Muscle layer of colon (tissue), 2 donors: ENCODE data around the gene BBS9.
"Not testable (repeated sequence)": the region's sequence is repeated elsewhere in the genome, so short reads cannot be mapped to it uniquely, and the experiment has no call there.

Experiments
- H3K27ac ChIP-seq: one replicate; pipeline ENCODE4 v1.7.0; 2013; ENCODE audit warnings: low read depth, mild to moderate bottlenecking, low read length, moderate library complexity
- H3K27me3 ChIP-seq, 2 donors: one replicate each; pipeline ENCODE4 v1.7.0; 2013; ENCODE audit warnings: low read length in 2 of 2, mild to moderate bottlenecking in 2 of 2; ENCODE audit not compliant: insufficient read depth in 2 of 2, control insufficient read depth in 1 of 2
- H3K36me3 ChIP-seq: one replicate; pipeline ENCODE4 v1.7.0; 2013; ENCODE audit warnings: mild to moderate bottlenecking, low read length; ENCODE audit not compliant: insufficient read depth
- H3K4me1 ChIP-seq: one replicate; pipeline ENCODE4 v1.7.0; 2013; ENCODE audit warnings: mild to moderate bottlenecking, low read length; ENCODE audit not compliant: insufficient read depth
- H3K4me3 ChIP-seq, 2 donors: one replicate each; pipeline ENCODE4 v1.7.0; 2013; ENCODE audit warnings: low read length in 2 of 2, low read depth in 1 of 2, mild to moderate bottlenecking in 1 of 2, moderate library complexity in 1 of 2
- H3K9ac ChIP-seq: one replicate; pipeline ENCODE4 v1.7.0; 2013; ENCODE audit warnings: low read length
- H3K9me3 ChIP-seq: one replicate; pipeline ENCODE4 v1.7.0; 2013; ENCODE audit warnings: mild to moderate bottlenecking, low read length
- donor health status: abdominal sarcoma.
- donor health status: Adenocarcinoma of cecum.

Gene BBS9

DNA sequence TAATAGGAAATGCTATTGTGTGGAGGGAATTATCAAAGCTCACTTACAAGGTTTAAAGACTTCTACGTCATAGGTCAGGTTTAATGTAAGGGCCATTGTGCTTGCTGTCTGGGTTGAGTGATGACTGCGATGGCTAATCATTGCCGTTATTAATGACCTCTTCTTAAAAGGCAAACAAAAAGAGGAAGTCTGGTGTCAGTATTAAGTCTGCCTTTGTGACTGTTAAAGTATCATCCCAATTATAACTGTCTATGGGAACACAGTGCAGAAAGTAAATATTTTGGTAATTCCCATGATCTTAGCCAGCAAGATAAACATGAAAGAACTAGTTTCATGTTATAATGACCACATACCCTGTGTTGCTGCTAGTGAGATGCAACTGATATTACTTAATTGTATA lies 382.4 kb downstream of the BBS9 start:
- H3K4me3 ChIP-seq, result no peak overlapping the region
- H3K27ac ChIP-seq, result no peak overlapping the region
- no peaks in the 10 kb centered on the region for H3K4me1 ChIP-seq
- H3K9ac ChIP-seq, result no peak overlapping the region
- H3K27me3 ChIP-seq, result no peaks in the 10 kb centered on the region
- no peaks in the 10 kb centered on the region for H3K9me3 ChIP-seq
- no peaks in the 10 kb centered on the region for H3K36me3 ChIP-seq

DNA sequence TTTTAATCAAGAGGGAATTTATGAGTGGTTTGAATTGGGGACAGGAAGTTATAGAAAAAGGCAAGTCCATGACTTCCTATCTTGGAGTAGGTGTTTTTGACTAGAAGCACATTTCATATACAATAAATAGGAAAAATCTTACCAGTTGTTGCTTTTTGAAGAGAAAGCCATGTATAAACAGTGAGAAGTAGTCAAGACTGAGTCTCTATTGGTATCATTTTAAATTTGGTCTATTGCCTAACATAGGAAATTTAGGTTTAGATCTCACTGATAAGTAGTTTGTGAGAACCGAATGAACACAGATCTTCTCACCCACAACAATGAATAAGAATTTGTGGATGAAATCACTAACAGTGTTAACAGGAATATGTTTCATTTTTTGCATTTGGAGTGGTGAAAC lies 387.2 kb downstream of the BBS9 start:
- Histone ChIP-seq H3K9me3 (no peaks in the 10 kb centered on the region), H3K36me3 (no peaks in the 10 kb centered on the region), H3K4me1 (no peaks in the 10 kb centered on the region), H3K27ac (no peak overlapping the region), H3K27me3 (no peaks in the 10 kb centered on the region), H3K4me3 (no peak overlapping the region), H3K9ac (no peak overlapping the region)

DNA sequence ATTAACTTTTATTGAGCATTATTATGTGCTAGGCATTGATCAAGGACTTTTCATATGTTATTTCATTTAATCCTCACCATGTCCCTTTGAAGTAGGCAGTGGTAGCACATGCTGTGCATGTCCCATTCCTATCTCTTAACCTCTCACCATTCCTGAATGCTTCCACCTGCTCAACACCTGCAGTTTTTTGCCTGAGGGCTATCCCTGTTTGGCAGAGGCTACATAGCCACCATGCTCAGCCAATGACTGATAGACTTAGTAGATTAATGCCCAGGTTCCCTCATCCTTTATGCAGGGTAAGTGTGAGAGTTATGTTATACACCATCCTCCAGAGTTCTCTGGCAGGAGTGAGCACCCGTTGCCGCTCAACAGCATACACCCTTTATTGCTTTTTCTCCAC lies 387.8 kb downstream of the BBS9 start:
- Histone ChIP-seq H3K27me3 (no peaks in the 10 kb centered on the region), H3K4me1 (no peaks in the 10 kb centered on the region), H3K4me3 (no peak overlapping the region), H3K27ac (no peak overlapping the region), H3K36me3 (no peaks in the 10 kb centered on the region), H3K9me3 (no peaks in the 10 kb centered on the region), H3K9ac (no peak overlapping the region)

DNA sequence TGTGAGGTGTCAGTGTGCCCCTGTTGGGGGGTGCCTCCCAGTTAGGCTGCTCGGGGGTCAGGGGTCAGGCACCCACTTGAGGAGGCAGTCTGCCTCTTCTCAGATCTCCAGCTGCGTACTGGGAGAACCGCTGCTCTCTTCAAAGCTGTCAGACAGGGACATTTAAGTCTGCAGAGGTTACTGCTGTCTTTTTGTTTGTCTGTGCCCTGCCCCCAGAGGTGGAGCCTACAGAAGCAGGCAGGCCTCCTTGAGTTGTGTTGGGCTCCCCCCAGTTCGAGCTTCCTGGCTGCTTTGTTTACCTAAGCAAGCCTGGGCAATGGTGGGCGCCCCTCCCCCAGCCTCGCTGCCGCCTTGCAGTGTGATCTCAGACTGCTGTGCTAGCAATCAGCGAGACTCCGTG lies 397.6 kb downstream of the BBS9 start:
- H3K27ac ChIP-seq, H3K36me3 ChIP-seq, H3K27me3 ChIP-seq, H3K9ac ChIP-seq, H3K4me3 ChIP-seq, H3K9me3 ChIP-seq, H3K4me1 ChIP-seq: not testable (repeated sequence)

DNA sequence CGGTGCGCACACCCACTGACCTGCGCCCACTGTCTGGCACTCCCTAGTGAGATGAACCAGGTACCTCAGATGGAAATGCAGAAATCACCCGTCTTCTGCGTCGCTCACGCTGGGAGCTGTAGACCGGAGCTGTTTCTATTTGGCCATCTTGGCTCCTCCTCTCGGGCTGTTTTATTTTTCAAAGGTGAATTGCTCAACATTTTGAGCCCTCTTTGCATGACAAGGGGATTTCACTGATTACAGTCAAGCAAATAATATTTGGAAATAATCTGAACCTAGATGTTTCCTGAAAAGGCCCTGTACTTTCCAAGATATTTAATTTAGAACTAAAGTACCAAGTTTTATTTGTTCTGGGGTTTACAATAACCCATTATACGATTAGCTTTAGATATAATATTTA lies 398.2 kb downstream of the BBS9 start:
- not testable (repeated sequence) for H3K27me3 ChIP-seq, H3K9me3 ChIP-seq, H3K36me3 ChIP-seq, H3K4me1 ChIP-seq, H3K27ac ChIP-seq, H3K4me3 ChIP-seq, H3K9ac ChIP-seq

DNA sequence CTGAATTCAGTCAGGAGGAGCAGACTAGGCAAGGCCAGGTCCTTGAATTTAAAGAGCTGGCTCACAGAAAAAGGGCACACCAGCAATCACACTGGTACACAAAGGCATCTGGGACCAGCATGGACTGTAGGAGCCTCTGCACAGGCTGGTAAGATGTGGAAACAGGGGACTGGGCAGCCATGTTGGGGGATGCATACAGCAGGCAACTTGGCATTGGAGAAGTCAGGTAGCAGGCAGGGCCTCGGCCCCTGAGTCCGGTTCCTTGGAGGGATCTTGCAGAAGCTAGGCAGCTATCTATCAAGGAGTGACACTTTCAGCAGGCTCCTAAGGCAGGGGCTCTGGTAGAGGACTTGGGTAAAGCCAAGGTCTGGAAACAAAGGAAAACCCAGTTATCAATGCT lies 399.7 kb downstream of the BBS9 start:
- H3K4me3 ChIP-seq, result no peak overlapping the region
- H3K27ac ChIP-seq, result no peak overlapping the region
- H3K4me1 ChIP-seq, result no peaks in the 10 kb centered on the region
- H3K27me3 ChIP-seq, result no peaks in the 10 kb centered on the region
- H3K9me3 ChIP-seq, result no peaks in the 10 kb centered on the region
- H3K36me3 ChIP-seq, result no peaks in the 10 kb centered on the region
- no peak overlapping the region for H3K9ac ChIP-seq

DNA sequence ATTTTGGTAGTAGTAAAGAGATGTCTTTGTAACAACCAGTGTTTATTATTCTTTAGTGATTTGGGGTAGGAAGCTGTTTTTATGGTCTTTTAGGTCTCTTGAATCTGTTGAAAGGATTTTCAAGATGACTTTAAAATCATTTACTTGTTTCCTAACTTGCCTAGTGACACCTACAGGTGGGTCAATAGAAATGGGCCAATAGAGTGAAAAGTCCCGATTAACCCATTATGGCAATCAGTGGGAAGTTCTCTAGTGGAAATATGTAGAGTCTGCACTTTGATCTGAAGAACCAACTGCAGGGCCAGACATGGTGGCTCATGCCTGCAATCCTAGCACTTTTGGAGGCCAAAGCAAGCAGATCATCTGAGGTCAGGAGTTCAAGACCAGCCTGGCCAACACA lies 401.3 kb downstream of the BBS9 start:
- no peak overlapping the region for H3K9ac ChIP-seq
- H3K27me3 ChIP-seq, result no peaks in the 10 kb centered on the region
- H3K4me3 ChIP-seq, result no peak overlapping the region
- H3K36me3 ChIP-seq, result no peaks in the 10 kb centered on the region
- H3K9me3 ChIP-seq, result no peaks in the 10 kb centered on the region
- no peak overlapping the region for H3K27ac ChIP-seq
- H3K4me1 ChIP-seq, result no peaks in the 10 kb centered on the region

DNA sequence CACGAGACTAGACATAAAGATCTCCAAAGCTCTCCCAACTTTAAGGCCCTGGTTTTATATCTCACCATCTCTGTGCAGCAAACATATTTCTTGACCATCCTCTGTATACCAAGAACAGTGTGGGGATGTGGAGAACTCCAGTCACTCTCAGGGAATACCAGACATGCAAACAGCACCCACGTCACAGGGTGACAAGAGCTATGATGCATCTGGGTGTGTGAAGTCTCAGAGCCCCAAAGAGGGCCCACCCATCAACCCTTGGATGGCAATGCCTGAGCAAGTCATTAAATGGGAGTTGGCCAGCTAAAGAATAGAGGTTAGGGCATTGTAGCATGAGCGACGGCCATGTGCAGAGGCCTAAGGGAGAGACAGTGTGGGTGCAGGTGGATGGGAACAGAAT lies 402.5 kb downstream of the BBS9 start:
- no peak overlapping the region for H3K27ac ChIP-seq
- H3K36me3 ChIP-seq, result no peaks in the 10 kb centered on the region
- H3K4me1 ChIP-seq, result peaks cover 2% of the 10 kb centered on the region
- no peak overlapping the region for H3K4me3 ChIP-seq
- no peak overlapping the region for H3K9ac ChIP-seq
- no peaks in the 10 kb centered on the region for H3K9me3 ChIP-seq
- H3K27me3 ChIP-seq, result no peaks in the 10 kb centered on the region

DNA sequence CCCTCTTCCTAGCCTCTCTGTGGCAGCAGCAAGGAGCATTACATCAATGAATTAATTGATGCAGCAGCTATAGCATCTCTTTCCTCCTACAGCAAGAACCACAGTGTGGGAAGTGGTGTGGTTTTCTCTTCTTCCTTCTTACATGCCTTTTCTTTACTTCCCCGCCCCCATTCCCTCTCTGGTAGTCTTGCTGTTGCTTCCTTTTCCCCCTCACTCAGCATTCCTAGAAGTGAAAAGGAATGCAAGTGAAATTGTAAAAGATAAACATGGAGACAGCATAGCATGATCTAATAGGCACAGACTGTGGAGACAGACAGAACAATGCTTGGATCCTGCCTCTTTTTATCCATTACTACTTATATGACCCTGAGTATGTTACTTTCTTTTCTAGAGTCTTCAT lies 405.5 kb downstream of the BBS9 start:
- no peak overlapping the region for H3K9ac ChIP-seq
- H3K27me3 ChIP-seq, result no peaks in the 10 kb centered on the region
- H3K36me3 ChIP-seq, result no peaks in the 10 kb centered on the region
- no peak overlapping the region for H3K4me3 ChIP-seq
- H3K27ac ChIP-seq, result no peak overlapping the region
- H3K9me3 ChIP-seq, result no peaks in the 10 kb centered on the region
- peaks cover 8% of the 10 kb centered on the region for H3K4me1 ChIP-seq

DNA sequence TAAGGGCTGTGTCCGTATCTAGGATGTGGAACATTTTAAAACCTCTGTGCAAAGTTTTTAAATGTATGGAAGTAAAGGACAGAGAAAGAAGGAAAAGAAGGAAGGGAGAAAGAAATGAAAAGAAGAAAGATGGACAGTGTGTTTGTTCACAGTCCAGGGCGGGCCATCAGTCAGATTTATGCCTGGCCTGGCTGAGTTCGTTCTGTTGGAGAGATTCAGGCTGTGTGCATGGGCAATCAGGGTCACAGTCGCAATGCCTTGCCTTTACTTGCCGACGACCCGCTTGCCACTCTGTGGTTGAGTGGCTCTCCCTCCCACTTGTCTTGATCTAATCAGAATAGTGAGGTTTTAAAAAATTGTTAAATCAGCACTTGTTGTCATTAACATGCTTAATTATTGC lies 406.6 kb downstream of the BBS9 start:
- no peaks in the 10 kb centered on the region for H3K36me3 ChIP-seq
- no peaks in the 10 kb centered on the region for H3K27me3 ChIP-seq
- no peak overlapping the region for H3K27ac ChIP-seq
- no peaks in the 10 kb centered on the region for H3K9me3 ChIP-seq
- H3K9ac ChIP-seq, result no peak overlapping the region
- peaks cover 10% of the 10 kb centered on the region for H3K4me1 ChIP-seq
- H3K4me3 ChIP-seq, result no peak overlapping the region

DNA sequence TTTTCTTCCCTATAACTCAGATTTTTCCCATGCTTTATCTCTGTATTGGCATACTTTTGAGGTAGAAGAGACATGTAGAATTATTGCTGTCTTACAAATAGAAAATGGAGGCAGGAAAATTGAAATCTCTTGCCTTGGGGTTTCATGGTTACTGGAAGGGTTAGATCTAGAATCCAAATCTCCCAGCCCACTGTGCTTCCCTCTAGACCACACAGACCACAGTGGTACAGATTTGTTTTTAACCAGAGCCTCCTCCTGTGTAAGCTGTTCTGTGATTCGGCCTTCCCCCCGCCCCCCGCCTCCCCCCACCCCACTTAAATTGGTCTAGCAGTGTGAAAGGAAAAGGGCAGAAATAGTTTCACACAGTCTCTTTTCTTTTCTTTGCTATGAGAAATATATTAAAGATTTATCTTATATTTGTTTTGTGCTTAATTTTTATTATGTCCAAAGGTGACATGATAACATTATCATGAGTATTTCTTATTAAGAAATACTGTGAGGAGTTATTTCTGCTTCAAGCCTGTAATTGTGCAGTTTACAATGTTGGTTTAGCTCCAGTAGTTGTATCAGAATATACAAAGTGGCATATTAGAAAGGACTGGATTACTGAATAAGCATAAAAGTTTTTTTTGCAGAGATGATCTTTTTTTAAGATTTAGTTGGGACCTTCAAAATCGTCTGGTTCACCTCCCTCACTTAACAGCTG lies 407.2 kb downstream of the BBS9 start:
- H3K27ac ChIP-seq, result no peak overlapping the region
- H3K36me3 ChIP-seq, result no peaks in the 10 kb centered on the region
- no peak overlapping the region for H3K9ac ChIP-seq
- no peaks in the 10 kb centered on the region for H3K27me3 ChIP-seq
- H3K4me3 ChIP-seq, result no peak overlapping the region
- H3K9me3 ChIP-seq, result no peaks in the 10 kb centered on the region
- peaks cover 10% of the 10 kb centered on the region for H3K4me1 ChIP-seq

DNA sequence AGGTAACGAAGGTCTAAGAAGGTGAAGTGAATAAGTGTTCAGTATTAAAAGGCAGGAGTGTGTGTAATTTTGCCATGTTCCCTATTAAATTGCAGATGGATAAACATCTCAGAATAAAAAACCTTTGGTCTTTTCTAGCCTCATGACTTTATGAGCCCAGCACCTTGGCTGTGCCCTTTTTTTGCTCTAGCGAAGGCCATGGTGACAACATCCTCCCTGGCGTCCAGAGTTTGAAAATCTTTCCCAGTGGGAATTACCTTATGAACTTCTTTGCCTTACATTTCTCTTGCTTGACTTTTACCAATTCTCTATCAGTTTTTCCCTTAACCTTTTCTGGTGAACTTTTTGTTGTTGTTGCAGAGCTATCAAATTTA lies 407.7 kb downstream of the BBS9 start:
- Histone ChIP-seq H3K27me3 (no peaks in the 10 kb centered on the region), H3K9ac (no peak overlapping the region), H3K9me3 (no peaks in the 10 kb centered on the region), H3K36me3 (no peaks in the 10 kb centered on the region), H3K27ac (no peak overlapping the region), H3K4me1 (peaks cover 10% of the 10 kb centered on the region), H3K4me3 (no peak overlapping the region)
